H9 (cell line): ENCODE results near the gene ZNRF2. TPM values are rescaled to one million over a fixed set of nuclear protein-coding genes. Genes with fewer than 3 reads are reported as not detected.

ENCODE experiments used
- DNase-seq: peaks from one replicate; pipeline ENCODE4 v3.0.0-alpha.2; 2017
- H2AFZ ChIP-seq: one replicate; pipeline ENCODE4 v1.6.1; 2013; ENCODE audit warnings: mild to moderate bottlenecking, low read length, control low read depth, moderate library complexity
- H2AK5ac ChIP-seq: 2 replicates; pipeline ENCODE4 v1.6.1; 2013; ENCODE audit warnings: low read length, control low read depth, mixed read lengths; ENCODE audit not compliant: insufficient read length
- H2BK120ac ChIP-seq: one replicate; pipeline ENCODE4 v1.6.1; 2013; ENCODE audit warnings: low read depth, mild to moderate bottlenecking, low read length, control low read depth, inconsistent platforms; ENCODE audit not compliant: poor library complexity, severe bottlenecking
- H2BK12ac ChIP-seq: 2 replicates; pipeline ENCODE4 v1.6.1; 2013; ENCODE audit warnings: low read length, control low read depth, mixed read lengths, low read depth; ENCODE audit not compliant: insufficient read length
- H2BK15ac ChIP-seq: 2 replicates; pipeline ENCODE4 v1.6.1; 2013; ENCODE audit warnings: low read depth, low read length, control low read depth
- H2BK20ac ChIP-seq: one replicate; pipeline ENCODE4 v1.6.1; 2013; ENCODE audit warnings: low read depth, mild to moderate bottlenecking, low read length, control low read depth, inconsistent platforms; ENCODE audit not compliant: poor library complexity, severe bottlenecking
- H2BK5ac ChIP-seq: 2 replicates; pipeline ENCODE4 v1.6.1; 2013; ENCODE audit warnings: low read length, control low read depth, mixed read lengths; ENCODE audit not compliant: insufficient read length
- H3K14ac ChIP-seq: 2 replicates; pipeline ENCODE4 v1.6.1; 2013; ENCODE audit warnings: low read length, control low read depth; ENCODE audit not compliant: insufficient read depth
- H3K18ac ChIP-seq: 2 replicates; pipeline ENCODE4 v1.6.1; 2013; ENCODE audit warnings: low read depth, mild to moderate bottlenecking, mixed read lengths, low read length, control low read depth; ENCODE audit not compliant: insufficient read length
- H3K23ac ChIP-seq: 2 replicates; pipeline ENCODE4 v1.6.1; 2013; ENCODE audit warnings: low read length, control low read depth, mixed read lengths, low read depth; ENCODE audit not compliant: insufficient read length
- H3K23me2 ChIP-seq: 2 replicates; pipeline ENCODE4 v1.6.1; 2013; ENCODE audit warnings: low read depth, mild to moderate bottlenecking, mixed read lengths, low read length, control low read depth; ENCODE audit not compliant: insufficient read length, poor library complexity, severe bottlenecking
- H3K27ac ChIP-seq: 2 replicates; pipeline ENCODE4 v1.5.1; 2013; ENCODE audit warnings: low read length, control low read depth, mixed read lengths, low read depth; ENCODE audit not compliant: insufficient read length
- H3K27me3 ChIP-seq: 2 replicates; pipeline ENCODE4 v1.6.1; 2013; ENCODE audit warnings: low read length, control low read depth, inconsistent platforms; ENCODE audit not compliant: insufficient read depth
- H3K4ac ChIP-seq: 2 replicates; pipeline ENCODE4 v1.6.1; 2013; ENCODE audit warnings: low read depth, mild to moderate bottlenecking, control low read depth, inconsistent platforms, low read length, moderate library complexity
- H3K4me1 ChIP-seq: 2 replicates; pipeline ENCODE4 v1.6.1; 2013; ENCODE audit warnings: low read length, control low read depth, inconsistent platforms; ENCODE audit not compliant: insufficient read depth
- H3K4me2 ChIP-seq: 2 replicates; pipeline ENCODE4 v1.6.1; 2013; ENCODE audit warnings: low read length, control low read depth, mixed read lengths; ENCODE audit not compliant: insufficient read length, insufficient read depth
- H3K56ac ChIP-seq: 2 replicates; pipeline ENCODE4 v1.6.1; 2013; ENCODE audit warnings: low read depth, mild to moderate bottlenecking, mixed read lengths, low read length, control low read depth; ENCODE audit not compliant: insufficient read length
- H3K79me1 ChIP-seq: 2 replicates; pipeline ENCODE4 v1.6.1; 2013; ENCODE audit warnings: low read depth, mild to moderate bottlenecking, moderate library complexity, low read length, control low read depth, inconsistent platforms; ENCODE audit not compliant: insufficient read depth, poor library complexity, severe bottlenecking
- H3K79me2 ChIP-seq: 2 replicates; pipeline ENCODE4 v1.6.1; 2013; ENCODE audit warnings: low read length, control low read depth, inconsistent platforms; ENCODE audit not compliant: insufficient read depth
- H3K9ac ChIP-seq: 2 replicates; pipeline ENCODE4 v1.6.1; 2013; ENCODE audit warnings: low read length, control low read depth, mixed read lengths; ENCODE audit not compliant: insufficient read length; ENCODE audit errors: extremely low read depth
- H3K9me3 ChIP-seq: one replicate; pipeline ENCODE4 v1.6.1; 2013; ENCODE audit warnings: low read depth, low read length, inconsistent platforms; ENCODE audit not compliant: control insufficient read depth
- H3T11ph ChIP-seq: one replicate; pipeline ENCODE4 v1.6.1; 2013; ENCODE audit warnings: mild to moderate bottlenecking, low read length, control low read depth, inconsistent platforms
- H4K20me1 ChIP-seq: one replicate; pipeline ENCODE4 v1.6.1; 2013; ENCODE audit not compliant: control insufficient read depth, insufficient read length, insufficient read depth
- H4K5ac ChIP-seq: 2 replicates; pipeline ENCODE4 v1.6.1; 2013; ENCODE audit warnings: low read depth, mild to moderate bottlenecking, mixed read lengths, low read length, control low read depth; ENCODE audit not compliant: insufficient read length
- H4K8ac ChIP-seq: replicated peaks from 2 replicates; pipeline ENCODE4 v1.6.1; 2013; ENCODE audit warnings: low read length, control low read depth, mixed read lengths, low read depth; ENCODE audit not compliant: insufficient read length
- H4K91ac ChIP-seq: 2 replicates; pipeline ENCODE4 v1.6.1; 2013; ENCODE audit warnings: low read depth, mild to moderate bottlenecking, moderate library complexity, mixed read lengths, low read length, control low read depth; ENCODE audit not compliant: insufficient read length
- H3K27ac Mint-ChIP-seq, 3 experiments: 2 replicates in 2 of 3; 3 replicates in 1 of 3; pipeline ENCODE4 v1.8.0; 2020 to 2021; ENCODE audit warnings: mixed read lengths in 3 of 3, mild to moderate bottlenecking in 1 of 3, moderate library complexity in 1 of 3
- H3K27me3 Mint-ChIP-seq: 2 replicates; pipeline ENCODE4 v1.8.0; 2021; ENCODE audit warnings: low read depth, mild to moderate bottlenecking, moderate library complexity, mixed read lengths
- H3K36me3 Mint-ChIP-seq, 3 experiments: 2 replicates in 2 of 3; 3 replicates in 1 of 3; pipeline ENCODE4 v1.8.0; 2020 to 2021; ENCODE audit warnings: low read depth in 3 of 3, mixed read lengths in 3 of 3; ENCODE audit not compliant: insufficient read depth in 1 of 3
- H3K4me1 Mint-ChIP-seq, 2 experiments: 2 replicates each; pipeline ENCODE4 v1.8.0; 2020; ENCODE audit warnings: mixed read lengths in 2 of 2
- H3K4me3 Mint-ChIP-seq, 2 experiments: 2 replicates in 1 of 2; 3 replicates in 1 of 2; pipeline ENCODE4 v1.8.0; 2020 to 2021; ENCODE audit warnings: mild to moderate bottlenecking in 2 of 2, mixed read lengths in 2 of 2, moderate library complexity in 1 of 2
- H3K9me3 Mint-ChIP-seq, 2 experiments: 2 replicates in 1 of 2; 3 replicates in 1 of 2; pipeline ENCODE4 v1.8.0; 2020; ENCODE audit warnings: mild to moderate bottlenecking in 2 of 2, mixed read lengths in 2 of 2, moderate library complexity in 1 of 2
- WGBS: extraction: QIAGEN DNeasy Blood & Tissue Kit; methylation state at CpG from one replicate; pipeline ENCODE4 v1.1.7; 2013; ENCODE audit warnings: missing lambda C conversion rate, low lambda C conversion rate, mixed read lengths; ENCODE audit not compliant: insufficient read length; ENCODE audit errors: extremely low coverage; 5-methylcytosine and 5-hydroxymethylcytosine counted together
- total RNA-seq: library from RNA; stranded (reverse); gene quantifications from 2 replicates; pipeline ENCODE4 v1.2.1, GENCODE V29; 2021
- TF ChIP-seq, protein P1 (sequence below): fragments of 200-600 bp; sonication (generic); conservative IDR thresholded peaks from 3 replicates; pipeline ENCODE4 v1.8.0; 2021; ENCODE audit warnings: antibody characterized with exemption, mild to moderate bottlenecking

The ZNRF2 gene
- total RNA-seq, 1 experiment from 2014 or later, result 16.5 TPM

DNA sequence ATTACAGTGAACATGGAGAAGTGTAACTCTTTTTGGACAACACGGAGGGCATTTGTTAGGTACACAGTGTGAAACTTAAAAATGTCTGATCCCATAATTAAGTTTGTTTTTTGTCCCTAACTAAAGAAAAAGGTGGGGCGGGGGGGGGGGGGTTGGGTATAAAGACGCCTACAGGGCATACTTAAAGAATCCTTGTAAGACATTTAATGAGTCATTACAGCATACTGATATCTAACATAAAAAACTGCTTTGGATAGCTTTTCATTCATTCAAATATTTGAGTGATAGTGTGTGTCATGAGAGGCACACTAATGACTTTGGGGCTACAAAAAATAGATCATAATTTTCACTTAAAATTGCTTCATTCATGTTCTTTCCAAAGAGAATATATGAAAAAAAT, 31.2 kb downstream of the ZNRF2 start:
- no CpG with 5 or more reads among the region's 3 CpGs for WGBS
- no peak overlapping the region for H3K4me3 Mint-ChIP-seq
- no peak overlapping the region for H4K91ac ChIP-seq
- no peaks in the 10 kb centered on the region for H3K27me3 ChIP-seq
- H2BK12ac ChIP-seq, result no peak overlapping the region
- no peaks in the 10 kb centered on the region for H3K36me3 Mint-ChIP-seq
- no peak overlapping the region for H2BK5ac ChIP-seq
- no peak overlapping the region for H2AK5ac ChIP-seq
- H3K9me3 ChIP-seq, result no peaks in the 10 kb centered on the region
- no peak overlapping the region for H3K56ac ChIP-seq
- peak overlapping the region in 1 of 3 experiments; percentile 15; a peak in 1 of 7 replicates for H3K27ac Mint-ChIP-seq
- H3T11ph ChIP-seq, result no peak overlapping the region
- H3K23ac ChIP-seq, result no peak overlapping the region
- DNase-seq, result no peak
- no peaks in the 10 kb centered on the region for H3K23me2 ChIP-seq
- no peak overlapping the region for H2BK120ac ChIP-seq
- H3K9ac ChIP-seq, result no peak overlapping the region
- no peaks in the 10 kb centered on the region for H4K20me1 ChIP-seq
- H4K8ac ChIP-seq, result no peak overlapping the region
- H3K79me2 ChIP-seq, result peaks cover 4% of the 10 kb centered on the region; the same call in 1 of the 2 replicates
- no peak overlapping the region for H2BK15ac ChIP-seq
- no peak overlapping the region for H3K4ac ChIP-seq
- no peaks in the 10 kb centered on the region for H3K79me1 ChIP-seq
- TF ChIP-seq, protein P1, sequence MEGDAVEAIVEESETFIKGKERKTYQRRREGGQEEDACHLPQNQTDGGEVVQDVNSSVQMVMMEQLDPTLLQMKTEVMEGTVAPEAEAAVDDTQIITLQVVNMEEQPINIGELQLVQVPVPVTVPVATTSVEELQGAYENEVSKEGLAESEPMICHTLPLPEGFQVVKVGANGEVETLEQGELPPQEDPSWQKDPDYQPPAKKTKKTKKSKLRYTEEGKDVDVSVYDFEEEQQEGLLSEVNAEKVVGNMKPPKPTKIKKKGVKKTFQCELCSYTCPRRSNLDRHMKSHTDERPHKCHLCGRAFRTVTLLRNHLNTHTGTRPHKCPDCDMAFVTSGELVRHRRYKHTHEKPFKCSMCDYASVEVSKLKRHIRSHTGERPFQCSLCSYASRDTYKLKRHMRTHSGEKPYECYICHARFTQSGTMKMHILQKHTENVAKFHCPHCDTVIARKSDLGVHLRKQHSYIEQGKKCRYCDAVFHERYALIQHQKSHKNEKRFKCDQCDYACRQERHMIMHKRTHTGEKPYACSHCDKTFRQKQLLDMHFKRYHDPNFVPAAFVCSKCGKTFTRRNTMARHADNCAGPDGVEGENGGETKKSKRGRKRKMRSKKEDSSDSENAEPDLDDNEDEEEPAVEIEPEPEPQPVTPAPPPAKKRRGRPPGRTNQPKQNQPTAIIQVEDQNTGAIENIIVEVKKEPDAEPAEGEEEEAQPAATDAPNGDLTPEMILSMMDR, result no peak
- no peaks in the 10 kb centered on the region for H3K27me3 Mint-ChIP-seq
- no peak overlapping the region for H3K14ac ChIP-seq
- H3K4me1 Mint-ChIP-seq, result peaks cover 51 to 74% of the 10 kb centered on the region in 2 experiments
- H3K18ac ChIP-seq, result no peak overlapping the region
- H3K9me3 Mint-ChIP-seq, result no peaks in the 10 kb centered on the region
- H4K5ac ChIP-seq, result no peak overlapping the region
- H3K27ac ChIP-seq, result no peak overlapping the region
- H3K4me2 ChIP-seq, result no peak overlapping the region
- H2BK20ac ChIP-seq, result no peak overlapping the region
- no peak overlapping the region for H2AFZ ChIP-seq
- peaks cover 2% of the 10 kb centered on the region; the same call in 1 of the 2 replicates for H3K4me1 ChIP-seq
